C4-2B (cell line): ENCODE results near the gene SMPD3.

Source experiments
- ZFX ChIP-seq: fragments of 450-650 bp; IDR thresholded peaks from 2 replicates; pipeline ENCODE4 v1.6.1; 2017
- TF ChIP-seq, protein P1 (sequence below): fragments of 450-650 bp; conservative IDR thresholded peaks from 2 replicates; pipeline ENCODE4 v1.5.1; 2017; ENCODE audit warnings: mild to moderate bottlenecking

DNA sequence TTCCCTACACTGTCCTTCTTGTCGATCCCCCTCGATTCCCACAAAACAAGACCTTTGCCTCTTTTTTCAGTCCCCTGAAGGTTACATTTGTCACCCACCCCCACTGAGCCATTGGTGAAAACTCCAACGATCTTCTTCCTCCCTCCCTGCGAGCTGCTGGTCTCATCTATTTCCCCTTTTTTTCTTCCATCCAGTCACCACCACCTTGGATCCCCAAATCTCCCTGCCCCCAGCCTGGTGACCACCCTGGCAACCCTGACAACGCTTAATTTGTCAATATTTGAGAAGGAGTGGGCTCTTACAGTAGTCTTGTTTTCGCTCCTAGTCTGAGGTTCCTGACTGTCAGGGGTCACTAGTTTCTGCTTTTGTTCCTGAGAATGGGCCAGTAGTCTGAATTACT is 62.9 kb downstream of the SMPD3 start:
- TF ChIP-seq, protein P1, sequence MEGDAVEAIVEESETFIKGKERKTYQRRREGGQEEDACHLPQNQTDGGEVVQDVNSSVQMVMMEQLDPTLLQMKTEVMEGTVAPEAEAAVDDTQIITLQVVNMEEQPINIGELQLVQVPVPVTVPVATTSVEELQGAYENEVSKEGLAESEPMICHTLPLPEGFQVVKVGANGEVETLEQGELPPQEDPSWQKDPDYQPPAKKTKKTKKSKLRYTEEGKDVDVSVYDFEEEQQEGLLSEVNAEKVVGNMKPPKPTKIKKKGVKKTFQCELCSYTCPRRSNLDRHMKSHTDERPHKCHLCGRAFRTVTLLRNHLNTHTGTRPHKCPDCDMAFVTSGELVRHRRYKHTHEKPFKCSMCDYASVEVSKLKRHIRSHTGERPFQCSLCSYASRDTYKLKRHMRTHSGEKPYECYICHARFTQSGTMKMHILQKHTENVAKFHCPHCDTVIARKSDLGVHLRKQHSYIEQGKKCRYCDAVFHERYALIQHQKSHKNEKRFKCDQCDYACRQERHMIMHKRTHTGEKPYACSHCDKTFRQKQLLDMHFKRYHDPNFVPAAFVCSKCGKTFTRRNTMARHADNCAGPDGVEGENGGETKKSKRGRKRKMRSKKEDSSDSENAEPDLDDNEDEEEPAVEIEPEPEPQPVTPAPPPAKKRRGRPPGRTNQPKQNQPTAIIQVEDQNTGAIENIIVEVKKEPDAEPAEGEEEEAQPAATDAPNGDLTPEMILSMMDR: no peak
- no peak for TF ChIP-seq ZFX
